Measurements from ENCODE around the gene SMIM28.
"Not testable (repeated sequence)": the region's sequence is repeated elsewhere in the genome, so short reads cannot be mapped to it uniquely, and the experiment has no call there.

SMIM28 gene

DNA sequence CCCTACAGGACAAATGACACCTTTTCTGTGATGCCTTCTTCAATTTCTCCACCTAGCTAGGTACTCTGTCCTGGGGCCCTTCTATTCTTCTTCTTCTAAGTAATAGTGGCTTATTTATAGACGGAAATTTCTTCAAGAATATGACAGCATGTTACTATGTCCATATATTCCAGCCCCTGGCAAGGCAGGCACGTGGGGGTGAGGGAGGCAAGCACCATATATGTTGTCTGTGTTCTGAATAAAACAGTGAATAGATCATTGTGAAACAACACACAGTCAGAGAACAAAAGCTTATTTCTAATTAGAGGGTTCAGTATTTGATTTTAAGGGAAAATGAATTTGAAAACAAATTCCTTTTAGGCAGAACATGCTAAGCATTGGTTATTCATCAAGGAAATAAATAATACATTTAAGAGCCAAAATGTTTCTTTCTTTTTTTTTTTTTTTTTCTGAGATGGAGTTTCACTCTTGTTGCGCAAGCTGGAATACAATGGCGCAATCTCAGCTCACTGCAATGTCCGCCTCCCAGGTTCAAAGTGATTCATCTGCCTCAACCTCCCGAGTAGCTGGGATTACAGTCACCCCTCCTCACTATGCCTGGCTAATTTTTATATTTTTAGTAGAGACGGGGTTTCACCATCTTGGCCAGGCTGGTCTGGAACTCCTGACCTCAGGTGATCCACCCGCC is 32.5 kb downstream of the SMIM28 start:
- no peak for DNase-seq

DNA sequence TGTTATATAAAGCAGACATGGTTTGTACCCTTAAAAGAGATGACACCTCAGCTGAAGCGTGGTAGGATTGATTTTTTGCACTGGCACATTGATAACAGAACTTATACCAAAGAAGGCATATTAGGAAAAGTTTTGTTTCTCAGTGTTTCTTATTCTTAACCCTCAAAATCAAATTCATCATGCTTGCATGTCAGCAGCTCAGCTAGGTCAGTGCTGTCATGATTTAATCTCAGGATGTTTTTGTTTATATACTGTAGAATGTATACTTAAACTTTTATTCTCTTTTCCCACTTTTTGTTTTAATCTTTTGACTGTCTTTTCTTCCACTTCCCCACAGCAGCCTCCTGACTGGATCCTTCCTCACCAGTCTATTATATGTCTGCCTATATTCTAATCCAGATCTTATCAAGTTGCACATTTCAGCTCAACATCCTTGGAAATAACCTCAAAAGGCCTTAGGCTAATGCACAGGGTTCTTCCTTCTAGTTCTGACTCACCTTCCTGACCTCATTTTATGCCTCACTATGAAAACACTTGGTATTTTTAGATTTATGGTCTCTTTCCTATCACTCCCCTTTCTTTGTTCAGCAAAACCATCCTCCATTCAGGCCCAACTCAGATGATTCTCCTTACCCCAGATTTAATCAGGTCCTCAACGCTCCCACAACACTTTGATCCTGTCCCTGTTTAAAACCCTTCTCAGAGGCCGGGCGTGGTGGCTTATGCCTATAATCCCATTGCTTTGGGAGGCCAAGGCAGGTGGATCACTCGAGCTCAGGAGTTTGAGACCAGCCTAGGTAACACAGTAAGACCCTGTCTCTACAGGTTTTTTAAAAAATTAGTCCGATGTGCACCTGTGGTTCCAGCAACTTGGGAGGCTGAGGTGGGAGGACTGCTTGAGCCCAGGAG is 33.5 kb downstream of the SMIM28 start:
- DNase-seq = no peak

DNA sequence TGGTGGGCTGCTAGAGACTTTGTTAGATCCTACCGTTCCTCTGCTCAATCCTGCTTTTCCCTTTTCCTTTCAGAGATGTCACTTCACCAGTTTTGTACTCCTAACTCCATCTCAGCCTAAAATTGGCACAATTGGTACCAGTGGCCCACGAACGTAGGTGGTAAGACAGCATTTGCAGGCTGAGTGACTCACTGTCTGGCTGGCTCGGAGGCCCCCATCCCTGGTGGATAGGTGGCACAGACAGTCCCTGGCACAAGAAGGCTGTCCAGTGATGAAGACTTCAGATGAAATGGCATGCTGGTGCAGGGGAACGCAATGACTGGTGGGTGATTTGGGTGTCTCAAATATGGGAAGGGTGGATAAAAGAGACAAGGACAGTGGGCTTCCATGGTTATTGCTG is 37.4 kb downstream of the SMIM28 start:
- no peak for DNase-seq

DNA sequence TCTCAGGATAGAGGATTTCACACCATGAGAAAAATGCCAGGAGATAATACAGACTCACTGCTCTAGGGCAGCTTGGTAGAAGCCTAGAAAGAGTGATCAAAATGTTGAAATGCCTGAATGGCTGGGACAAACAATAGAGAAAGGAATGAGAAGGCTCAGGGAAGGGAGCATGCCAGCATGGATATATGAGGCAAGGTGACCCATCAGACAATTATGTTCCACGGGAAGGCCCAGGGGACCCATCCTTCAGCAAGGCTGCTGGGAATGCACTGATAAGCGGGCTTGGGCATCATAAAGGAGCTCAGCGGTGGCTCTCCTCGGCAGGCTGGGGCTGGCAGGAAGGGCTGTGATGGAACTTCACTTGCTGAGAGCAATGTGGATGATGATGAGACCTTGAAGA is 38.5 kb downstream of the SMIM28 start:
- no peak for DNase-seq

DNA sequence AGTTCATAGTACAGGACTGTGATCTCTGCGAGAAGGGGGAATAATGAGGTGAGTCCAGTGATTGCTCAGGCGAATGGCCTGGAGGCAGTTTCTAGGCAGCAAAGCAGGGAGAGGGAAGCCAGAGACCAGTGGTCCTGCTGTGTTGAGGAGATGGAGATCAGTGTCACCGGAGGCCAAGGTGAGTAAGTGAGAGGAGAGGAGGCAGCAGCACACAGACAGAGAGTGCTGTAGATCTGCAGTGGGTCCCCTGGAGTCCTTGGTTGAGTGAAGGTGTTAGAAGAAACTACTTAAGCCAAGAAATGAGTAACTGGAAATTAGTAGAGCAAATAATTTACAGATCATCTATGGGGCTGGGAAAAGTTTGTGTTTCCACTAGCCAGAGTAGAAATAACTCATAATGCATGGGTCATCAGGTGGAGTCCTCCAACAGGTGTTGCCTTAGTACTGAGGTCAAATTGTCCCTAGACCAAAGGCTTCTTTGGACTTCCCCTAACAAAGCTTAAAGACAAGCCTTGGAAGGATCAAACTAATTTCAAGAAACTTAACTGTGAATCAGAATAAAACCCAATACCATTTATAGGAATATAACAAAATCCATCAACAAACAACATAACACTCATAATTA is 39.9 kb downstream of the SMIM28 start:
- no peak for DNase-seq

DNA sequence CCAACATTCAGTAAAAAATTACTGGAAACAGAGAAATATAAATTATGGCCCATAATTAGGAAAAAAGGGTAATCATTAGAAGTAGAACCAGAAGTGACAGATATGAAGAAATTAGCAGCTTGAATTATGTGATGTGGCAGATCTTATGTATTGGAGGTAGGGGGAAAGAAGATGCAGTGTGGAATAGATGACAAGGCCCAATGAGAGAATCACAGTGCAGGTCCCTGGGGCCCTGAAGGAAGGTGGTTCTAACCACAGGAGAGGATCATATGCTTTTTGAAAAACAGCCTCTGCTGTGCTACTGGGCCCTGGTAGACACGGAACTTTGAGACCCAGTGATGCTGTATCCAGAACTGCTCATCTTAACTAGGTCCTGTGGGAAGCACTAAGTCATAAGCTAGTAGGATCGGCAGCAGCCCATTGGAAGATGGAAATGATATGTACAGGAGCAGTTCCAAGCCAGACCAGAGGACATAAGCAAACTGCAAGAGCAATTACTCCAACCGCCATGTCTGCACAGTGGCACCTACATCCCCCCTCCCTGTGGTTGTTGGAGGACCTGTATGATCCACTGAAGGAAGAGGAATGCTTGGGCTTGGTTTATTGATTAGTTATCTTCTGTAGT is 40.5 kb downstream of the SMIM28 start:
- no peak for DNase-seq

DNA sequence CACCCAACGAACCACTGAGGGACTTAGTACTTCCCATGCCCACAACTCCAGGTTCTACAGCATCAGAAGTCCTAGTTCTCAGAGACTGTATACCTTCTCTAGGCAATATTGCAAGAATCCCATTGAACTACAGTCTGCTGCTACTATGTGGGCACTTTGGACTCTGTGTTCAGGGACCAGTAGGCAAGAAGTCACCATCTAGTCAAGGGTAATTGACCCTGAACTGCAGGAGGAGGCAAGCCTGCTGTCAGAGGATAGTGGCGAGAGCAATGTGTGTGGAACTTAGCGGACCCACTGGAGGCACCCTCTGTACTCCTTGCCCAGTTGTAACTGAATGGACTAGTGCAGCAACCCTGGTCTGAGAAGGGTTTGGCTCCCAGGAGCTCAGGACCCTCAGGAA is 42.1 kb downstream of the SMIM28 start:
- no peak for DNase-seq

DNA sequence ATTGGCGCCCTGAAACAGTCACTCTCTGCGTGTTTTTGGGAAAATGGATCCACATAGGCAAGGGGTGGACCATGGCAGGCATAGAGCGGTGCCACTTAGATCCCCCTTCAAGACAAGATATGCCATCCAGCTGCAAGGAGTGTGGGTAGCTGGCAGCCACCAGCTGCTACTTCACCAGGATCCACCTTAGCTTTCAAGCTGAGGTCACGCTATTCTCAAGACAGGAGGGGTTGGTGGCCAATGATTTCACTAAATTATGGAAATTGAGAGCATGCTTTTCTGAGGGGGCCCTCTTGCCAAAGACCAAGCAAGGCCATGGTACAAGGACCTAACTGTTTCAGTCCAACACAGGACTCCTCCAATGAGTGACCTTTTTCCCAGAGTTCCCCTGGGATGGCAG is 42.7 kb downstream of the SMIM28 start:
- no peak for DNase-seq

DNA sequence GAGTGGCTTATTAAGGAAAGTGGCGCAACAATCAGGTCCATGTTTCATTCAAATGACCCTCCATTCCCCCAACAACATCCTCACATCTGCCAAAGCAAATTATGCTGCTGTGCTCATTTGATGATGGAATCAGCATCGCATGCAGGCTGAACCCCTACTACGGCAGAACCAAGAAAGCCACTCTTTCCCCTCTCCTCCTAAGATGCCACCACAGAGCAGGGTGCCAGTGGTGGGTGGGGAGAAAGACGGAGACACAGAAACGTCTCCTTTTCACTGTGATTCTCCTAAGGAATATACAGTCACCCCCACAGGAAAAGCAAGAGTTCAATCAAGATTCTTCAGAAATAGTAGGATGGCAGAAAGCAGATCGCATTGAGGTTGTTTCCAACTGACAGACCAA is 43.4 kb downstream of the SMIM28 start:
- no peak for DNase-seq

DNA sequence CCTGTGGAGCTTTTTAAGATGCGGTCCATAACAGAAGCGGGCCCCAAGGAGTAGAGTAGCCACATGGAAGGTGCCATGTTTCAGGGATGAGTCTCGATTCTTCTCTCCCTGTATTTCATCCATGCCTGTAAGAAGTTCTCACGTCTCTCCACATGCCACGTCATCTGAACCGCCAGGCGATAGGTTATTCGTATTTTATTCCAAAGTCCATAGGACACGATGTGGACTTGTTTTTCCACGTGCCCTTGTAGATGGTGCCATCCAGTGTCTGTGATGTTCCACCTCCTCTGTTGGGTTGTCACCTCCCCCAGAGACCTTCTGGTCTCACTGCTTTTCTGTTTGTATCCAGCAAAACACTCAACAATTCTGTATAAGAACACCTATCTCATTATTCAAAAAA is 43.9 kb downstream of the SMIM28 start:
- DNase-seq = peak in 1 of 2 experiments; percentile 11

DNA sequence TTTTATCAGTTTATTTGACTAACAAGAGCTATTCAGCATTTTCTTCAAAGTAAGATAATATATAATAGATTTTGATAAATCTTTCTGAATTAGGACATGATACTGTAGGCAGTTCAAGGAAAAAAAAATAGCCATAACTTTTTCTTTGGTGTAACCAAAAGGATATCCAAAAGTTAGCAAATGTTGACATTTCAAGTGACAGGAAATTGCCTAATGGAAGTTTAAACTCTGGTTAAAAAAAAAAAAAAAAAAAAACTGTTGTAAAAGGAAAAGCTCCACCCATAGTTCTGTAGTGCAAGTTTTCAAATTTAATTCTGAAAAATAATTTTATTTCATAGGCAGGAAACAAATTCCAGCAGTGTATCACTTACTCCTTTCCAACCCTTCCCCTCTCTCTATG is 45.2 kb downstream of the SMIM28 start:
- no peak for DNase-seq

DNA sequence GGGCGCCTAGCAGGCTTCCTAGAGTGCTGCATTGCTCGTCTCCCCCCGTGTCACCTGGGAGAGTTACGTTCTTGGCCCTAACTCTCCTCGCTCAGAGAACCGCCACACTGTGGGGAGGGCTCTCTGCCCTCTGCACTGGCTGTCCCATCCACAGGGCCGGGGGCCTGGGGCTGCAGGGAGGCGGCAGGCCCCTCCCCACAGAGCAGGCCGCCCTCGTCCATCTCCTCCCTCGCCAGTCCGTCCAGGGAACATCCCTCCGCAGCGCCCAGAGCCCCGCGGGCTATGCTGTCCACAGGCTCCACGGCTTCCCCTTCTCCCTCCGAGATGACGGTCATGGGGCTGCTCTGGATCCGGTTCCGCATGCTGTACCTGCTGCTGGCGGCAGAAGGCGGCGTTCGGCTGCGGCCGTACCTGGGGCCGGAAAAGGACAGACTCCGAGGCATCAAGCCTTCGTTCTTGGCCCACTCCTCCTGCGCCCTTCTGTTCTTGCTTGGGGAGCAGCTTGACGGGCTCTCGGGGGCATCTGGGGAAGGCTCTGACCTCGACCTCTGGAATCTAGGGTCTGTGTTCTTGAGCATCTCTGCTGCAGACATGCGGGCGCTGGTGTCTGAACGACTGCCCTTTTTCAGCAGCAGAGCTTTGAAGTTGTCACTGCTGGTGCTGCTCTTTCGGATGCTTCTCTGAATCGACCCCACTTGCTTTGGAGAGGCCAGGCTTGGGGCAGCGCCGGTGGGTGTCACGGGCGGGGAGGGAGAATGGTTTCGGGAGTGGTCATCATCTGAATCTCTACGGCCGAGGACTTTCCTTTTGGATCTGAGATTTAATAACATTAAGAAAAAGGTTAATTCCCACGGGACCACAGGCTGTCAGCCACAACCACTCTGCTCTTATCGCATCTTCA is 46.5 kb downstream of the SMIM28 start:
- DNase-seq = no peak

DNA sequence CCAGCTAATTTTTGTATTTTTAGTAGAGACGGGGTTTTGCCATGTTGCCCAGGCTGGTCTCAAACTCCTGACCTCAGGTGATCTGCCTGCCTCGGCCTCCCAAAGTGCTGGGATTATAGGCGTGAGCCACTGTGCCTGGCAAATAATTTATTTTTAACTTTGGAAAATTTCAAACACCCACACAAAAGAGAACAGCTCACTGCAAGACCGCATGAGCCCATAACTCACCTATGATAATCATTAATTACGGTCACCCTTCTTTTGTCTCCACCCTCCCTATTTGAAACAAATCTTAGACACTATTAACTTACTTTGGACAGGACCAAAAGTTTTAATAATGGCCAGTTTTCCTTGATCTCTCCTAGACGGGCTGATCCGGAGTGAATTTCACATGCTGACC is 47.6 kb downstream of the SMIM28 start:
- DNase-seq = not testable (repeated sequence)

DNA sequence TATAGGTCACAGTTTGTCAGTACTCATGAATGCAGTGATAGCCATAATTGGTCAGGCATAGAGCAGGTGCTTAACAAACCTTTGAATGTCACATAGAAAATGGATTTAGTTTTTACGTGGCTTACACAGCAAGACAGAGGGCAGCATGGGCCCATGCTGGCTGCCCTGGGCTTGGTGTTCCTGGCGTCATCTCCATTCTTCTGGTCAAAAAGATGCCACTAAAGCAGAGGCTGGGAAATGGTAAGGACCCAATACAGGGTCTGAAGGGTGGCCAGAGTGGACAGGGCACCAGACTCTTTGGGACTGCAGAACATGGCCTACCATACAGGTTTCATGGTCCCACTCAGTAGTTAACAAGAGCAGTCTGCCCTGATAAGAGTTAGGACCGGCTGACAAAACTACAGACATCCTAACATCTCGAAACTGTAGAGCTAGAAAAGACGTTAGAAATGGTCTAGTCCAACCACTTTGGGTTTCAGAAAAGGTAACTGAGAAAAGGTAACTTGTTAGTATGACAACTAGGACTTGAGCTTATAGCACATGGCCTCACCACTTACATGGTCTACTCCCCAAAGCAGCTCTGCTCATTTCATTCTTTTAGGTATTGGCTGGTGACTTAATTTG is 48.9 kb downstream of the SMIM28 start:
- DNase-seq = no peak

DNA sequence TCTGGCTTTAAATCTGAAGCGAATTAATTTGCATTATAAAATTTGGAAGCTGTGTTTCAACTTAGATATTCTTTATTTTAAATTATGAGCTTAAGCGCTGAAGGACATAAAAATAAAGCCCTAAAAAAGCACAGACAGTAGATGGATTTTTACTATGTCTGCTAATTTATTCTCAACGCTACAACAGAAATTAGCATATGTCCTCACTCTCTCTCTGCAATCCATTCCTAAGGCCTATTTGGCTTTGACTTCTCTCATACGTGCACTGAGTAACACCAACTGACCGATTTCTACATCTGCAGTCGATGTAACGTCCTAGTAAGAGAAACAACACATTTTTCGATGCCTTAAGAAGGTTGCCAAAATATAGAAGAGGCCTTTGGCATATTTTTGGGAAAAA is 50.0 kb downstream of the SMIM28 start:
- DNase-seq = no peak

DNA sequence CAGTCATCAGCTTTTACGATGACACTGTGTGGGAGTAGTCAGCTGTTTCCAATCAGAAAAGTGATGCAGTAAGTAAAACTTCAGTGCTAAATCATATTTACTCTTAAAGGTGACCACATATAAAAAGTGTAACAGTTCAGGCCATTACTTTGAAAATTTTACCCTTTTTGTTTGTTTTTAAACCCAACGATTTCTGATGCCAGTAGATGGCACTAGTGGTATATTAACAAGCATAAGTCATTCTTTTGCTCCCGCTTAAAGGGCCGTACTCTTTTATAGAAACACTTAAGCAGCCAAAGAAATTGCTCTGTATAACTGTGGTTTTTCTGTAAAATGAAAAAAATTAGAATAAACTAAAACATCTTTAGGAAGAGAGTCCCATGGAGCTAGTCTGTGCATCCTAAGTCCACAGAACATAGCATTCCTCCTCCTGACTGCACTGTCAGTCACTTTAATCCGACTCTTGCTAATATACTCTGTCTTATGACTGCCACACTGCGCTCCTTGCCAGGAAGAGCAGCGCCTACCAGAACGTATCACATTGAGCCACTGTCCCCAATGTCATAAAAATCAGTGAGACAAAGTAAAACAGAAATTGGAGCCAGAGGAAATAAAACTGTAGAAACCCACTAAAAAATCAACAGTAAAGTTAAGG is 51.4 kb downstream of the SMIM28 start:
- peak; percentile 36 to 63 for DNase-seq

DNA sequence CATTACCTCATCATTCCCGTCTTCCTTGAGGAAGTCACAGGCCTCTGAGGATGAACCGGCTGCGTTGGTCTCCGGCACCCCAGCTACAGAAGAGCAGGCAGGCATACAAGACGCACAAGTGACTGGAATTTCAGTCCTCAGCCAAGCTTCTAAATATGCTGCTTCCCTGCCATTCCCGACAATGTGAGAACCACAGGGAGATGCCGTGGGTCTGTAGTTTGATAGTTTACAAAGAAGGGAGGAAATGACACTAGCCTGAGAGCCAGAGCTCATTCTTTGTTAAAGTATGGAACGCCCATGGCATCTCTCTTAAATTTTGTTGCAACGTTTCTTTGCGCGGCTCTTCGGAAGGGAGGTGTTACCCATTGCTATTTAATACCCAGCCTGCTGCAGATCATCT is 52.1 kb downstream of the SMIM28 start:
- DNase-seq = no peak

DNA sequence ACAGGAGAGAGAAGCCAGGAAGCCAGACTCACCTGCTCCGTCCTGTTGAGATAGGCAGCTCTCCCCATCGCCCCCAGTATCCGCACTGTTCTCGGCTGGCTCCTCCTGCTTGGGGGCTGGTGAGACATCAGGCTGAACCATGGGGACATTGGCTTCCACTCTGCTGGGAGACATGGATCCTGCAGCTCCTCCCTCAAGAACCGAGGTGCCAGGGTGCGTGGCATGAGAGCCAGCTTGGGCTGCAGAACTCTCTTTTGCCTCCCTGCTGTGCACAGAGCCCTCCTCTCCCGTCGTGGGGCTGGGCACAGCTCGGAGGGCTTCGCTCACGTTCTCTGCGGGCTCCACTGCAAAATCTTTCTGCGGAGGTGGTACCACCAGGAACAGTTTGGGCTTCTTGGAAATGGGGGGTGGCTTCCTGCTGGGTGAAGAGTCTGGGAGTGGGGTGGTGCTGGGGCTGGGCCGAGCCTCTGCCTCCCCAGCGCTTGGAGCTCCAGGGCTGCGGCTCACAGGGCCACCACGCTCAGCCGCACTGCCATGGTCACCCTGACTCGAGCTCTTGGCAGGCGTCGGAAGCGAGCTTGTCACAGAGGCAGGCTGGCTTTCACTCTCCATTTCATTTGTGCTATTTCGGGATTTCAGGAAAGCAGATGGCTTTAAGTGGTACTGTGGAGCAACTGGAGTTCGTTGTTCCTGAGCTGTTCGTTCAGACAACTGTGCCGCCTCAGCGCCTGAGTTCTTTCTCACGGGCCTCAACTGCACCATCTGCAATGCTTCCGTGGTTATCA is 52.8 kb downstream of the SMIM28 start:
- no peak for DNase-seq

DNA sequence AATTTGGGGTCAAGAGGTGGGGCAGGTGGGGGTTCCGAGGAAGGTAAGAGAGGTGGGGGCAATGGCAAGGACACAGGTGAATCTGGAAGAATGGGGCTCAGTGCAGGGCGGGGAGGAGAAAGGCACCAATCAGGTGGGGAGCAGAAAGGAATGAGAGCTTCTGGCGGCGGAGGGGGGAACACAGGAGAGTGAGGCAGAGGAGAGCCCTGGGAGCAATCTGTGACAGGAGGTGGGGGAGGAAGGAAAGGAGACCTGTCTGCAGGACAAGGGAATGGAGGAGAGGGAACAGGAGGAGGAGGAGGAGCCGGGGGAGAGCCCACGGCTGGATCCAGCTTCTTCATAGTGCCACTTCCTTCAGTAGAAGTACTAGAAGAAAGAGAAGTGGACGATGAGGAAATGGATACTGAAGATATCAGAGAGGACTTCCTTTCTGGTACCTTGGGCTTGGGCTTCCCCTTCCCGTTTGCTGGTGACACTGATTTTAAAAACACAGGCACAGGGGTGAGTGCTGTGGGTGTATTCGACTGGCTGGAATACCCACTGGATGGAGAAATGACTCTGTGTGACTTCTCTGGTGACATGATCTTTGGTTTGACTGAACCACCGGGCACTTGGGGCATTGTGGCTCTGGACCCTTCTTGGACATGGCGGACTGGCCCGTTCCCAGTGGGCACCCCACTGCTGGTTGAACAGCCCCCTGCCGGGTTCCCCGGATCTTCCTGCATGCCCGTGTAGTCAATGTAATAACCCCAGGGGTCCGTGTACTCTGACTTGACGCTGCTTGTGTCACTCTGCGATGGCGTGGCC is 53.8 kb downstream of the SMIM28 start:
- DNase-seq = no peak

DNA sequence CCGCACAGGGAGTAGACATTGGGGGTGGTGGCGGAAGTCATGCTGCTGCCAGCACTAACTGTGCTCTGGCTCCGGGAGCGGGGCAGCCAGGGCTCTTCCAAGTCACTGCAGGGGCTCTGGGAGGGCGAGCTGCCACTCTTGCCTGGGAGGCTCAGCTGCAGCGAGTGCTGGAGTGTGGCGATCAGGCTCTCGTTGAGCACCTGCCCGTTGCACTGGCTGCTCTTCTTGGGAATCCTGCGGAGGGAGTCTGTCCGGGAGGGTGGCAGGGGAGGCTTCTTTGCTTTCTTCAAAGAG is 54.3 kb downstream of the SMIM28 start:
- DNase-seq = no peak

Measured in NCI-H526 (cell line).